CD4-positive, alpha-beta T cell treated with Interleukin-2 at 100 ng/mL for 4 hours (primary cell): Measurements from ENCODE around the gene WDR59.

ENCODE experiments used
- DNase-seq: peaks from one replicate; pipeline ENCODE4 v3.0.0-alpha.2; 2020; ENCODE audit warnings: low spot score

WDR59 gene

GRCh38 chr16:74903120-74903519, 81.8 kb downstream of the WDR59 start:
- no peak for DNase-seq

GRCh38 chr16:74902161-74902560, 82.8 kb downstream of the WDR59 start:
- DNase-seq, result no peak

GRCh38 chr16:74901606-74902005, 83.3 kb downstream of the WDR59 start:
- no peak for DNase-seq

- no peak for DNase-seq
These were observed 85.1 kb downstream of the WDR59 start for GRCh38 chr16:74899816-74900215.

- no peak for DNase-seq
These were observed 86.3 kb downstream of the WDR59 start for GRCh38 chr16:74898659-74899058.

GRCh38 chr16:74896389-74897370, 88.2 kb downstream of the WDR59 start:
- DNase-seq, result no peak

- DNase-seq, result no peak
These were observed 91.4 kb downstream of the WDR59 start for GRCh38 chr16:74893541-74893940.

- DNase-seq, result no peak
These were observed 92.1 kb downstream of the WDR59 start for GRCh38 chr16:74892574-74893461.

GRCh38 chr16:74888888-74889287, 96.0 kb downstream of the WDR59 start:
- DNase-seq, result no peak

- peak; percentile 17 for DNase-seq
These were observed 96.6 kb downstream of the WDR59 start for GRCh38 chr16:74888232-74888862.

- no peak for DNase-seq
These were observed 97.8 kb downstream of the WDR59 start for GRCh38 chr16:74887084-74887483.

GRCh38 chr16:74877706-74878105, 107.2 kb downstream of the WDR59 start:
- DNase-seq, result no peak

- no peak for DNase-seq
These were observed 109.9 kb downstream of the WDR59 start for GRCh38 chr16:74874912-74875546.

GRCh38 chr16:74874123-74874522, 110.8 kb downstream of the WDR59 start:
- no peak for DNase-seq

- DNase-seq, result no peak
These were observed 112.6 kb downstream of the WDR59 start for GRCh38 chr16:74872302-74872701.

GRCh38 chr16:74871608-74872007, 113.3 kb downstream of the WDR59 start:
- no peak for DNase-seq

GRCh38 chr16:74868501-74868900, 116.4 kb downstream of the WDR59 start:
- peak; percentile 33 for DNase-seq

GRCh38 chr16:74868035-74868434, 116.9 kb downstream of the WDR59 start:
- DNase-seq, result no peak

- DNase-seq, result no peak
These were observed 117.6 kb downstream of the WDR59 start for GRCh38 chr16:74867281-74867849.

- no peak for DNase-seq
These were observed 118.9 kb downstream of the WDR59 start for GRCh38 chr16:74865922-74866598.

GRCh38 chr16:74862743-74863244, 122.1 kb downstream of the WDR59 start:
- DNase-seq, result peak; percentile 50
